Stimulated activated naive CD8-positive, alpha-beta T cell treated with anti-CD3 and anti-CD28 coated beads, Interleukin-15, Interleukin-2, amounts not matched to agents 100 U/mL and 50 U/mL, for 24 hours (primary cell): Measurements from ENCODE around the gene IFIT5.
"Not testable (repeated sequence)": the region's sequence is repeated elsewhere in the genome, so short reads cannot be mapped to it uniquely, and the experiment has no call there.

Source experiments
- ATAC-seq: fragments of 150-1000 bp; cut with Tn5 transposase; one replicate; pipeline ENCODE4 v1.10.0; 2021
- DNase-seq: peaks from one replicate; pipeline ENCODE4 v3.0.0; 2021

Gene IFIT5

DNA sequence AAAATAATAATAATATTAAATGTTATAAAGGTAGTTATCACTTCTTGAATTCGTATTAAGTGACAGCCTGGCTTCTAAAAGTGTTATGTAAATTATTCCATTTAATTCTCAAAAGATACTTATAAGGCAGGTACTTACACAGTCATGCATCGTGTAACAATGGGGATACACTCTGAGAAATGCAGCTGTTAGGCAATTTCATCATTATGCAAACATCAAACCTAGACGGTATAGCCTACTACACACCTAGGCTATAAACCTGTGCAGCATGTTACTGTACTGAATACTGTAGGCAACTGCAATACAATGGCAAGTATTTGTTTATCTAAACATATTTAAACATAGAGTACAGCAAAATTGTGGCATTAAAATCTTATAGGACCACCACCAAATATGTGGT is 20.5 kb upstream of the IFIT5 start:
- DNase-seq = no peak
- no peak for ATAC-seq

DNA sequence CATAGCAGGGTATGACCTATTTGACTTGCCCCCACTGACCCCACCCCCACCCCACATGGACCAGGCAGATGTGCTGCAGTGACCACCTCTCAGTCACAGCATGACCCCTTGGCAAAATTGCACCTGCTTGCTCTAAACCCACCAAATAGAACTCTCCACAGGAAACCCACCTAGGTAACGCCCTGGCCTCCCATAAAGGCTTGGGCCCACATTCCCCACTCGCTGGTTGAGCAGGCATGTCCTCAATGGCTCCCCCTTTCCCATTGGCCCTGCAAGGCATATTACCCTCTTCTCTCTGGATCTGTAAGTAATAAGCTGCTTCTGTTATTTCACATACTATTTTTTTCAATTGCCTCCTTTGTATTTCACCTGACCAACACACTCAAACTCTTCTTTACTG is 19.2 kb upstream of the IFIT5 start:
- ATAC-seq (no peak), DNase-seq (no peak)

DNA sequence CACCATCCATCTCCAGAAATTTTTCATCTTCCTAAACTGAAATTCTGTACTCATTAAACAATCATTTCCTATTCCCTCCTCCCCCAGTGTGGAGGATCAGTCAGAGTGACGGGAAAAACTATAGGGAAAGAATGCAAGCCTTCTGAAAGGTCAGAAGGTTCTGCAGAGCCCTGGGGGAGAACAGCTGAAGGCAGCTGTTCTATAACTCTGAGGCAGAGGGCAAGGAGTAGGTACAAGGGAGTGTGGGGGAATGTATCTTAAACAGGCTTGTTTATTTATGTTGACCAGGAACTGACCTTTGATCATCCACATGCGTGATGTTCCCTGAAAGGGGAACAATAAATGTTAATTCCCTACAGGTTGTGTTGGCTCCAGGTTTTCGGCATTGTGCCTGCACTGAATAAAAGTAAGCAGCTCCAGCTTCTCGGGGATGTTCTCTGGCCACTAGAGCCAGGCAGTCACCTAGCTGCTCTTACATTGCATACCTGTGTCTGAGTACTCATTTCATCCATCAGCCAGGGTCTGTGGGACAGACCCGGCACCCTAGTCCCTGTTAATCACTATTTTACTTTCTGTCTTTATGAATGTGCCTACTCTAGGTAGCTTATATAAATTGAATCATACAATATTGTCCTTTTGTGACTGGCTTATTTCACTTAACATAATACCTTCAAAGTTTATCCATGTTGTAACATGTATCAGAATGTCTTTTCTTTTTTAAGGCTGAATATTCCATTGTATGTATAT is 16.2 kb upstream of the IFIT5 start:
- no peak for ATAC-seq

DNA sequence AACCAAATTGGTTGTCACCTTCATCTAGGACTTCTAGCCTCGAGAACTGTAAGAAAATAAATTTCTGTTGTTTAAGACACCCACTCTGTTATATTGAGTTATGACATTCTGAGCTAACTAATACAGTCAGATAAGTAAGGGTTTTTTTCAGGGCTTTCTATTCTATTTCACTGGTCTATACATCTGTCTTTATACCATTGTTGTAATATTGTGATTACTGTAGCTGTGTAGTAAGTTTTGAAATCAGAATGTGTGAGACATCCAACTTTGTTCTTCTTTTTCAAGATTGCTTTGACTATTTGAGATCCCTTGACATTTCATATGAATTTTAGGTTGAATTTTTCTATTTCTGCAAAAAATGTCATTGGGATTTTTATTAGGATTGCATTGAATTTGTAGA is 14.4 kb upstream of the IFIT5 start:
- no peak for DNase-seq
- ATAC-seq = no peak

More for the DNA sequence above, 16.2 kb upstream of the IFIT5 start:
- no peak for DNase-seq

DNA sequence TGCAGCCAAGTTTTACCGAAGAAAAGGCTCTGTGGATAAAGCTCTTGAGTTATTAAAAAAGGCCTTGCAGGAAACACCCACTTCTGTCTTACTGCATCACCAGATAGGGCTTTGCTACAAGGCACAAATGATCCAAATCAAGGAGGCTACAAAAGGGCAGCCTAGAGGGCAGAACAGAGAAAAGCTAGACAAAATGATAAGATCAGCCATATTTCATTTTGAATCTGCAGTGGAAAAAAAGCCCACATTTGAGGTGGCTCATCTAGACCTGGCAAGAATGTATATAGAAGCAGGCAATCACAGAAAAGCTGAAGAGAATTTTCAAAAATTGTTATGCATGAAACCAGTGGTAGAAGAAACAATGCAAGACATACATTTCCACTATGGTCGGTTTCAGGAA is 11.3 kb upstream of the IFIT5 start:
- no peak for DNase-seq
- peak; percentile 36 for ATAC-seq

DNA sequence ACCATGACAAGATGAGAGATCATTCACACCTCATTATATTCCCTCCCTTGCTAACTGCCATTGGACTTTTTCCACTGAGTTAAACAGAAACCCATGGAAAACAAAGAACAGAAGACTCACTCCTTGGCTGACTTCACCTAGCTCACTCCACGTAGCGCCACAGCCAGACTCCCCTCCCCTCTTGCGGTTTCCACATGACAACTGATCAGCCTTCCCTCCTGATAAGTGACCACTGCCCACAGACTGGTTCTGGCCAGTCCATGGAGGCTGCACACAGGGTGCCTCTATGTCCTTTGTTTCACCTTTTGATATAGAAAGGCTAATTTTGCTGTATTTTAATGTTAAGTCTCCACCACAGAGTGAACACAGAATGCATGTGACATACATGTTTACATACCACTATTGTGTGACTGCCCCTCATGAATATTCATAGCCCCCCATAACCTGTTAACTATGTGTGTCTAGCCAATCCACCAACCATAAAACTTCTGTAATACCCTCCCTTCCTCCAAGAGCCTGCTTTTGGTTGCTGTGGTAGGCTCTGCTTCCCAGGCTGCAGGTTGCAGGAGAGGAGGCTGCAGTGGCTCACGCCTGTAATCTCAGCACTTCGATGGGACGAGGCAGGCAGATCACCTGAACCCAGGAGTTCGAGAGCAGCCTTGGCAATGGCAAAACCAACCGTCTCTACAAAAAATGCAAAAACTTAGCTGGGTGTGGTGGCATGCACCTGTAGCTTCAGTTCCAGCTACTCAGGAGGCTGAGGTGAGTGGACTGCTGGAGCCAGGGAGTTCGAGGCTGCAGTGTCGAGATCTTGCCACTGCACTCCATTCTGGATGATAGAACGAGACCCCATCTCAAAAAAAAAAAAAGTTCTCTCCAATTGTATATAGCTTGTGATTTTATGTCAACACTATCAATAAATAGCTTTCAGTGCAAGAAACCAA is 10.0 kb upstream of the IFIT5 start:
- ATAC-seq = no peak
- no peak for DNase-seq

DNA sequence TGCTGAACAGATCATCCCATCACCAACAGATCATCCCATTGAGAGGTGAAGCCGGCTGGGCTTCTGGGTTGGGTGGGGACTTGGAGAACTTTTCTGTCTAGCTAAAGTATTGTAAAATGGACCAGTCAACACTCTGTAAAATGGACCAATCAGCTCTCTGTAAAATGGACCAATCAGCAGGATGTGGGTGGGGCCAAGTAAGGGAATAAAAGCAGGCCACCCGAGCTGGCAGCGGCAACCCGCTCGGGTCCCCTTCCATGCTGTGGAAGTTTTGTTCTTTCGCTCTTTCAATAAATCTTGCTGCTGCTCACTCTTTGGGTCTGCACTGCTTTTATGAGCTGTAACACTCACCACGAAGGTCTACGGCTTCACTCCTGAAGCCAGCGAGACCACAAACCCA is 8.2 kb upstream of the IFIT5 start:
- ATAC-seq, DNase-seq: not testable (repeated sequence)

DNA sequence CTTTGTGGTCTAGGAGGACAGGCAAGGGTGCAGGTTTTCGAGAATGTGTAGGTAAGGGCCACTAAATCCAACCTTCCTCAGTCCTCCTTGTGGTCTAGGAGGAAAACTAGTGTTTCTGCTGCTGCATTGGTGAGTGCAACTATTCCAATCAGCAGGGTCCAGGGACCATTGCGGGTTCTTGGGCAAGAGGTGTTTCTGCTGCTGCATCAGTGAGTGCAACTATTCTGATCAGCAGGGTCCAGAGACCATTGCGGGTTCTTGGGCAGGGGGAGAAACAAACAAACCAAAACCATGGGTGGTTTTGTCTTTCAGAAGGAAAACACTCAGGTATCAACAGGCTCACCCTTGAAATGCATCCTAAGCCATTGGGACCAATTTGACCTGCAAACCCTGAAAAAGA is 6.6 kb upstream of the IFIT5 start:
- not testable (repeated sequence) for ATAC-seq, DNase-seq

DNA sequence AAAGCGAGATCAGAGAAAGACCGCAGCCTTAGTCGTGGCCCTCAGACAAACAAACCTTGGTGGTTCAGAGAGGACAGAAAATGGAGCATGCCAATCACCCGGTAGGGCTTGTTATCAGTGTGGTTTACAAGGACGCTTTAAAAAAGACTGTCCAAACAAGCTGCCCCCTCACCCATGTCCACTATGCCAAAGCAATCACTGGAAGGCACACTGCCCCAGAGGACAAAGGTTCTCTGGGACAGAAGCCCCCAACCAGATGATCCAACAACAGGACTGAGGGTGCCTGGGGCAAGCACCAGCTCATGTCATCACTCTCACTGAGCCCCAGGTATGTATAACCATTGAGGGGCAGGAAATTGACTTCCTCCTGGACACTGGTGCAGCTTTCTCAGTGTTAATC is 5.1 kb upstream of the IFIT5 start:
- not testable (repeated sequence) for ATAC-seq, DNase-seq

DNA sequence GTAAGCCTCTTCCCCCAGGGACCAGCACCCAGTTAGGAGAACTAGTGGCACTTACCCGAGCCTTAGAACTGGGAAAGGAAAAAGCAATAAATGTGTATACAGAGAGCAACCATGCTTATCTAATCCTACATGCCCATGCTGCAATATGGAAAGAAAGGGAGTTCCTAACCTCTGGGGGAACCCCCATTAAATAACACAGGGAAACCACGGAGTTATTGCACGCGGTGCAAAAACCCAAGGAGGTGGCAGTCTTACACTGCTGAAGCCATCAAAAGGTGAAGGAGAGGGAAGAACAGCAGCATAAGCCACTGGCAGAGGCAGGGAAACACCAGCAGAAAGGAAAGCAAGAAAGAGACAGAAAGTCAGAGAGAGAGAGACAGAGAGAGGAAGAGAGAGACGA is 3.8 kb upstream of the IFIT5 start:
- DNase-seq, ATAC-seq: not testable (repeated sequence)

DNA sequence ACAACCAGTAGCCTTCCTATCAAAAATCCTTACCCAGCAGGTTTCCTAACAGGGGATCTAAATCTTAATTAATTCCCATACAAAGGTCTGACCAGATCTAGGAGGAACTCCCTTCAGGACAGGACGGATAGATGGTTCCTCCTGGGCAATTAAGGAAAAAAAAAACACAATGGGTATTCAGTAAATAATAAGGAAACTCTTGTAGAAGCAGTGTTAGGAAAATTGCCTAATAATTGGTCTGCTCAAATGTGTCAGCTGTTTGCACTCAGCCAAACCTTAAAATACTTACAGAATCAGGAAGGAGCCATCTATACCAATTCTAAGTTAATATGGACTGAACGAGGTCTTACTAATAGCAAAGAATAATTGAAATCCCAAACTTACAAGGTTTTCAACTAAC is 3.2 kb upstream of the IFIT5 start:
- not testable (repeated sequence) for DNase-seq, ATAC-seq

DNA sequence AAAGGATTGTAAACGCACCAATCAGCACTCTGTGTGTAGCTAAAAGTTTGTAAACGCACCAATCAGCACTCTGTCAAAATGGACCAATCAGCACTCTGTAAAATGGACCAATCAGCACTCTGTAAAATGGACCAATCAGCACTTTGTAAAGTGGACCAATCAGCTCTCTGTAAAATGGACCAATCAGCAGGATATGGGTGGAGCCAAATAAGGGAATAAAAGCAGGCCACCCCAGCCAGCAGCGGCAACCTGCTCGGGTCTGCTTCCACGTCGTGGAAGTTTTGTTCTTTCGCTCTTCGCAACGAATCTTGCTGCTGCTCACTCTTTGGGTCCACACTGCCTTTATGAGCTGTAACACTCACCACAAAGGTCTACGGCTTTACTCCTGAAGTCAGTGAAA is 2.1 kb upstream of the IFIT5 start:
- not testable (repeated sequence) for ATAC-seq
- DNase-seq = peak; percentile 39

DNA sequence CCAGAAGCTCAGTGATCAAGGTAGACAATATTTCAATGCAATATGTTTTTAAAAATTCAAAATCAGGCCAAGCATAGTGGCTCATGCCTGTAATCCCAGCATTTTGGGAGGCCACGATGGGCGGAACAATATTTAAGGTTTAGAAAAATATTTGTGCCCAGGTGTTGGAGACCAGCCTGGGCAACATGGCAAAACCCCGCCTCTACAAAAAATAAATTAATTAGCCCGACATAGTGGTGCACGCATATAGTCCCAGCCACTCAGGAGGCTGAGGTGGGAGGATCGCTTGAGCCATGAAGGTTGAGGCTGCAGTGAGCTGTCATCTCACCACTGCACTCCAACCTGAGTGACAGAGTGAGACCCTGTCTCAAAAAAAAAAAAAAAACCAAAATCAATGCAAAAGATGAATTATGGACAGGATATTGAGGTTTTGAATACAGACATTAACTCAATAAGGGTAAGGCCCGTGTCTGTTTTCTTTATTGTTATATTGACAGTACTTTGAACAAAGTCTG is 913 bp upstream of the IFIT5 start:
- DNase-seq (no peak), ATAC-seq (no peak)

DNA sequence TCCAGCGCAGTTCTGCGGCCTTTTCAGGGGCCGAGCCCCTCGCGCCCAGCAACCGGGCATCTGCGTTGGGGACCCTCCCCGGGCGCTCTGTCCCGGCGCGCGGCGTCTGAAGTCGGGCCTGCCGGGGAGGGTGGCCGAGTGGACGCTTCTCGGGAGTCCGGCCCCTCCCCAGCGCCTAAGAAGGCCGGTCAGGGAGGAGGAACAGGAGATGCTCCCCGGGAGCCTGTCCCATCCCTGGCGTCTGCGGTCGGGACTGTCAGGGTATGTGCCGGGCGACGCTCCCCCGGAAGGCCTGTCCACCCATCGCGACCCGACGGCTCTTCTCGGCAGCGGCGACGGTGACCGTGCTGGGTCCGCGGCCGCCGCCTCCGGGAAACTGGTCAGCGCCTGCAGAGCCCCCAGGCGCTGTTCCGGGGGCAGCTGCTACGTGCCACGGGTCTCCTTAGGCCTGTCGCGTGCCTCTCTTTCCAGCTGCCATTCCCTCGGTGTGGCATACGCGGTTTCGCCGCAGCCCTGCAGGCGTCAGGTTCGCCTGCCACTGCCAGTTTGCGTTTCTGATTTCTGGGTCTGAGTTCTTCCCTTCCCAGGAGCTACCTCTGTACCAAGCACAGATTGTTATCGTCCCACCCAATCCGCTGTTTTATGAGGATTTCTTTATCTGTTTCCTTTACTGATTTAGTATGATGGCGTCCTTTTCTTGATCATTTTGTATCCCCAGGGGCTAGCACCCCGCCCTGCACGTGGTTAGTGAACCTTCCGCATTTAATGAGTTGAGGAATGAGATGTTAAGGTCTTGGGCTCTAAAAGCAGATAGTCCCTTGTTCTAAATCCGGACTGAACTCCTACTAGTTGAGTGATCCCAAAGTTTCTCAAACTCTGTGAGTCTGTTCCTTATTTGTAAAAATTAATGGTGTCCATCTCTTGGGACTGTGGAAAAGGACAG is 782 bp downstream of the IFIT5 start:
- ATAC-seq (peak; percentile 55), DNase-seq (peak; percentile 48)

DNA sequence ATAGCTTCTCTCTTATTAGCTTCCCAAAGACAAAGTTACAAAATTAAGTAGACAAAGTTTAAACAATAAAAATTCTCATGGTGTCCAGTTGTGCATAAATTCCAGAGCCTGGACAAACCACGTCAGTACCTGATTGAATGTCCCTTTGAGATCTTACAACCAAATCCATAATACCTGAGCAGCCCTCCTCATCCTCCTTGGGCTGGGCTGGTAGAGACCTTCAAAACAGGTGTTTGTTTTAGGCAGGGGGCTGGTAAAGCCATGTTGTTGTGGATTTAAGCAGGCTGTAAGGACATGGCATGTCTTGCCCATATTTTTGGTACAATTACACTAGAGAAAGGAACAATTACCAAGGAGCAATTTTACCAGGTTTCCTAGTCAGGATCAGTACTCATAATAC is 2.1 kb downstream of the IFIT5 start:
- DNase-seq (no peak), ATAC-seq (no peak)

DNA sequence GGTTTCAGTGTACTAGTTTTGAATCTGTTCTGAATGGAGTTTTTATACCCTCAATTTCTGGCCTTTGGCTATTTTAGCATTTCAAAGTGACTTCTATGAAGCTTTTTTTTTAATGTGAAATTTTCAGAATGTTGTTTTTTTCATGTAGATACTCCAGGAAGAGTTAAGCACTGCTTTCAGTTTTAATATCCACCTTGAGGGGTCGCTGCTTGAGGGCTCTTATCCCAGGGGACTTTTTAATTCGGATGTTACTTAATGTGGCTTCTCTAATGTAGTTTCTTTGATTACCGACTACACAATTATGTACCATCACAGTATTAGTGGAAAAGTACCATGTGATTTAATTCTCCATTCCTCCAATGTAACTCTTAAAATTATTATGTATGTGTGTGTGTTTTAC is 5.2 kb downstream of the IFIT5 start:
- no peak for ATAC-seq
- no peak for DNase-seq

DNA sequence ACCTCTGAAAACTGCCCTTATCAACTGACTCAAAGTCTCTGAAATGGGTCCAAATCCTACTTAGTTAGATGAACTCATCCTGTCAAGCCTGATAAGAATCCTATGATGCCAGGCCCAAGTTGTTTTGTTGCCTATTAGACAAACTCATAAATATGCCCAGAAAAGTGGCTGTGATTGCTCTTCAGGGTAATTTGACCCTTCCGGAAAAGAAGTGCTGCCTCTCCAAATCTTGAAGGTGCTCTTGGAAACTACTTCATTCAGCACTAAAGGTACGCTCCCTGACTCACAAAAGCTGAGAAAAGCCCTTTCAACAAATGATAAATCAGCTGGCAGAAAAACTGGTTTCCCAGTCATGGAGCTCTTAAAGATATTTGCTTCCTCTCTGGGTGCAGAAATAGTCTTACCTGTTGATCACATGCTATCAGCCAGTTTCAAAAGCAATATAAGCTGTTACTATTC is 6.7 kb downstream of the IFIT5 start:
- DNase-seq = no peak
- ATAC-seq = no peak

DNA sequence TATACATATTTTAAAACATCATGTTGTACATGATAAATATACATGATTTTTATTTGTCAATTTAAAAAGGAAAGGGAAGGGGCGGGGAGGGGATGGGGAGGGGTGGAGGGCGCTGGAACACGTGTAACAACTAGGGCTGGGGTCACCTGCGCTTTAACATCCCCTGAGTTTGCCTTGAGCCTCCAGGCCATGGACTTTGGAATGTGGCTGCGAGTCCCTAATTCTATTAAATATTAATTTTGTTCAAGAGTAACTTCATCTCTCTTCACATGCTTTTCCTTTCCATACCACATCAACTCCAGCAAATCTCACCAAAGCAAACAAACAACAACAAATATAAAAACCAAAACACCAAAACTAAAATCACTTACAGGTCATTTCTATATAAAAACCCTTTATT is 10.6 kb downstream of the IFIT5 start:
- DNase-seq = no peak

DNA sequence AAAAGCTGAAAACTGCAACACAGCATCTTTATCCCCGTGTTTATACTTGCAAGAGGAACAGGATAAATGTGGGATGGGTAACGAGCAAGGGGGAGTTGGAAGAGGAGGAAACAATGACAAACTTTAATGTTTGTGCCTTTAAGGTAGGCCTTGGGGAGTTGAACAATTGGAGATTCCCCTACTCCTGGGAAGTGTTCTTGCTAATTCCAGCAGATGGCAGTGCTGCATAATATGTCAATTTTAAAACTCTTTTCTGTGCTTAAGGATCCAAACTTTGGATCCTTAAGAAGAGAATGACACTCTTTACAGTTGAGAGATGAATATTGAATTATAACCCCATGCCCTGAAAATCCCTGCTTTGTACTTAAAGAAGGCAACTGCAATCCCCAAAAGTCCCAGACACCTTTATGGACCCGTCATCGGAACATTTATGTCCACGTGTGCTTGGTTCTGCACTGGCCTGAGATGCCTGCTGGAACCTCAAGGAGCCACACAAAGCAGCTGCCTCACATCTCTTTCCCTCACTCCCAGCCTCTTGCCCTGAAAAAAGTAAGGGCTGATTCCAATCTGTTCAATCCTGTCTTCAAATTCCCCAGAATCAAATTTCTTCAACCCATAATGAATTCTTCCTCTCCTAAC is 12.0 kb downstream of the IFIT5 start:
- ATAC-seq = peak; percentile 63

More for the DNA sequence above, 10.6 kb downstream of the IFIT5 start:
- ATAC-seq = no peak

DNA sequence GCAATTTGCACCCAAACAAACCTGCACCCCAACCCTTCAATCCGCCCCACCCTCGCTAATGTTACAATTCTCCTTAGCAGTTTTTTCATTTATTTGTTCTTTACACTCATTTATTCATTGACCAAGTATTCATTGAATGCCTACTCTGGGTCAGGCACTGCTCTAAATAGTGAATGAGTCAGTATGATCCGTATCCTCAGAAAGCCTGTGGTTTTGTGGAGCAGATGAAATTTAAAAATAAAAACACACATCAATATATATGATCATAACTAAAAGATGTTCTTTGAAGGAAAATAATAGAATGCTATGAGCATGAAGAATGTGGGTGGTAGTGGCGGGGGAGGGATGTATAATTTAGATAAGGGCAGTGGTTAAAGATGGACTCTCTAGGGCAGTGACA is 13.3 kb downstream of the IFIT5 start:
- ATAC-seq = no peak
- no peak for DNase-seq

More for the DNA sequence above, 12.0 kb downstream of the IFIT5 start:
- no peak for DNase-seq

DNA sequence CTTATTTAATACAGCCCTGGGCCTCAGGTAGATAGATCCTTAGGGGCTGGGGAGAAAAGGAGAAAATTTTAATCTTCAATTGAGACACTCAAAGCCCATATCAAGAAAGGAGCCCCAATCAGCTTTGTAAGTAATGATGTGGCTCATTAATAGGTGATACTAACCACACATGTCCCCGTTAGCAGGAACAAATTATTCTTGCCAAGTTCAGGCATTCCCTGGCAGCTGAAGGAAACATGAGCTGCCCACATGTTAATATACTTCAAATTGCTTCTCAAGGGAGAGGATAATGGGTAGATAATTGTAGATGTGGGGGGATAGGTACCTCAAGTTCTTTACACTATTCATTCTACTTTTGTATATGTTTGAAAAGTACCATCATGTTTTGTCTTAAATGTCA is 14.5 kb downstream of the IFIT5 start:
- DNase-seq (no peak), ATAC-seq (no peak)
